Stimulated activated CD8-positive, alpha-beta memory T cell treated with anti-CD3 and anti-CD28 coated beads, Interleukin-7, amount 100 ng/mL, for 1 hour (primary cell): ENCODE measurements around the gene STT3B.
"Not testable (repeated sequence)": the region's sequence is repeated elsewhere in the genome, so short reads cannot be mapped to it uniquely, and the experiment has no call there.

Source experiments
- DNase-seq, 2 donors: peaks; one replicate each; pipeline ENCODE4 v3.0.0-alpha.2; 2020; ENCODE audit warnings: low read depth in 2 of 2

STT3B gene

DNA sequence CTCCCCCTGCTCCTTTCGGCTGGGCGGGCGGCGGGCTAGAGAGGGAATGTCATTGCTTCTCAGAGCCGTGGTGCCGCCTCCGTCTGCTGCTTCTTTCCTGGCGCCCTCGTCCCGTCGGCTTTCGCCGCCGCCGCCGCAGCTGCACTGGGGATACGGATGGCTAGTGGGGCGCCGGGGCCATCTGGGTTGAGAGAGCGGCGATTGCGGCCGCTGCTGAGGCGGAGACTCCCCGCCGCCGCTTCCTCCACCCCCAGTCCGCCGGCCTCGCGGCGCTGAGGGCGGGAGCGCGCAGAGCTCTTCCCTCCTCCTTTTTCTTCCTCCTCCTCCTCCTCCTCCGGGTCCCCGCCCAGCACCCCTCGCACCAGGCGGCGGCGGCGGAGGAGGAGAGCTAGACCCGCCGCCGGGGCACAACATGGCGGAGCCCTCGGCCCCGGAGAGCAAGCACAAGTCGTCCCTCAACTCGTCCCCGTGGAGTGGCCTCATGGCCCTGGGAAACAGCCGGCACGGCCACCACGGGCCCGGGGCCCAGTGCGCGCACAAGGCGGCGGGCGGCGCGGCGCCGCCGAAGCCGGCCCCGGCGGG is at the start of gene STT3B:
Gene STT3B (plus strand): TSS at position 339 of the 582 bp plus-strand sequence. CDS start 74 bp downstream, at position 413.
- peak; percentile 56 for DNase-seq

DNA sequence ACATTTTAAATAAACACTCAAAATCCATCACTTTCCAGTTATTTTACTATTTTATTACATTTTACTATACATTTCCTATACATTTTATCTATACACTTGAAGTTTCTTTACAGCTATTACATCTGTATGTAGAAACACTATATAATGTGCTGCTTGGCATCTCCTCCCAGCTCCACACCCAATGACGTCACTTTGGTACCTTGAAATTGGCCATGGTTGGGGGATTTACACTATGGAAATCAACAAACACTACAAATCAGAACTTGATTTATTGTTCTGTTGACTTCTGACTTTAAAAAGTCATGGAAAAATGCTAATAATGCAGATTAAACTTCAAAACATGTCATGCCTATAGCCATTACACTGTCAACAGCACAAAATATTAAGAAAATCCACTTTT is 48.9 kb upstream of the STT3B start:
- DNase-seq, result no peak

DNA sequence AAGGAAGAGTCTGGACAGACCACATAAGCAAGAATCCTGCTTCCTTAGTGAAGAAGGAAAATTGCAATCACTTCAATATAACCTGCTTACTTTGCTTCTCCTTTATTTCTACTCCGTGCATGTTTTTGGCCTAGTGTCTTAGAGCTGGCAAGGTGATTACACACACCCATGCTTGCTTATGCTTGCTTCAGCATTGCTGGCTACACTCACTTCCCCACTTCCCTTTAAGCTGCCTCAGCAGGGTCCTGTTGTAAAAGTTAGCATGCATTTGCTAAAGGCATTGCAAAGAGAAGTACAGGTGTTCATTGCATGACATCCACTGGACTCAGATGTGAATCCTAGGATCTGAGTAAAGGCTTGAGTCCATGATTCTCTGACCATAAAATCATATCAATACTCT is 47.5 kb upstream of the STT3B start:
- DNase-seq, result no peak

- DNase-seq, result no peak
Observed at GRCh38 chr3:31486865-31487533, 45.7 kb upstream of the STT3B start.

- DNase-seq, result no peak
Observed at GRCh38 chr3:31488475-31489017, 44.2 kb upstream of the STT3B start.

GRCh38 chr3:31490502-31490901 is 42.2 kb upstream of the STT3B start:
- no peak for DNase-seq

GRCh38 chr3:31491660-31492059 is 41.1 kb upstream of the STT3B start:
- no peak for DNase-seq

DNA sequence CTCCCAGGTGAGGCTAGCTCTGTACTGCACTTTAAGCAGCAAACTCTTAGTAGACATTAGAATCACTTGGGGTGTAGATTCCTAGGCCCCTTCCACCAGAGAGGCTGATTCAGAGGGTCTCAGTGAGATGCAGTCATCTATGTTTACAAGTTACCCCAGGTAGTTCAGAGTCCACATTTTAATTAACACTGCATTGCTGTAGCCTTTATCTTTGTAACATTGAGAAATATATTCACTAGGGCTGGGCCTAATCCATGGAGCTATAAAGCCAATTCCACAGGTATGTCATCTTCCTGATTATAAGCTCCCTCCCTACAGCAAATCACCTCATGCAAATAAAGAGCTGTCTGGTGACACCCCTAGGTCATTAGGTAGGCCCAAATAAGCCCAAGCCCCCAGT is 39.6 kb upstream of the STT3B start:
- no peak for DNase-seq

- no peak for DNase-seq
Observed at GRCh38 chr3:31495971-31496665, 36.6 kb upstream of the STT3B start.

DNA sequence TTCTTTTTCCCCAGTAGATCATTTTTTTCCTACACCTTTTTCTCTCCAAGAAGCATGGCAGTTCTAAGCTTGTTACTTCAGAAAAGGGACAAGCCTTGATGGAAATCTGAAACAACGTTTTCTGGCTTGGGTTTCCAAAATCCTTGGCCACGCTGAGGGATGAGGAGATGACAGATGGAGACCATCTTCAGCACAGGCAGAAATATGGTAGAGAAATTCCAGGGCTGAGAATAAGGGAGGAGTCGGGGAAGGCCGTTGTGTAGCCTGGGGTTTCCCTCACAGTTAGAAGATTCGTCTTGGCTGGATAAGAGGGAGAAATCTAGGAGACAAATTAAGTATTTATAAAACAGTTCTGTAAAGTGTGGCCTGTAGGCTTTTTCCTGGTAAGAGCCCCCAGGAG is 33.9 kb upstream of the STT3B start:
- DNase-seq, result no peak

DNA sequence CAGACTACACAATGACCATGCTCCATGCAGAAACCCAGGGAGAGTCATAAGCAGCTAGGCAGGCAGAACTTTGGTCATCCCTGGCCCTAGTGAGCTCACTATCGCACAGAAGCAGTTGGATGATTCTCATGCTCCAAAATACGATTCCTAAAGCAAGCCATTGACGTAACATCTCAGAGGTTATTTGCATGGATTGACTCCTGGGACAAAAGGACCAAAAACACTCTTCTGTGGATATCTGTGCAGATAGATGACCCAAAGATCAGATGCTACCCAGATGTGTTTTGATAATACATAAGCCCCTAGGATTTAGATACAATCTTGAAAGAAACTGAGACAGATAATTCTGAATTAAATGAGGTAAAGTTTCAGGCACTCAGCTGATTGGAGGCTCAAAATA is 33.4 kb upstream of the STT3B start:
- no peak for DNase-seq

- no peak for DNase-seq
Observed at GRCh38 chr3:31502803-31503221, 29.9 kb upstream of the STT3B start.

- DNase-seq, result no peak
Observed at GRCh38 chr3:31503456-31503855, 29.3 kb upstream of the STT3B start.

DNA sequence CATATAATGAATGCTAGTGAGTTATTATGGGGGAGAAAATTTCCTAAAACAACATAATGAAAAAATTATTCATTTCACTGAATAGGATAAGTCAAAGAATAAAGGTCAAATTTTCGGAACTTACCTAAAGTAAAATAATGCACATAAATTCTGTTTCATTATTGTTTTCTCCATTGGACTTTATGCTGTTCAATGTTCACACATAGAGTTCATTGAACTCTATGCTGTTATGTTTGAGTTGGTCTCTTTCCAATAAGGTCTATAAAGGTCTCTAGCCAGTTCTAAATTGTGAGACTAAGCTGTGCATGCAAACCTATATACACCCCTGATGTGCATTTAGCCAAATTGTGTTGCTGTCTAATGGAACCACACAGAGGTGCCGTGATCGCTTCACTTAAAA is 28.5 kb upstream of the STT3B start:
- no peak for DNase-seq

DNA sequence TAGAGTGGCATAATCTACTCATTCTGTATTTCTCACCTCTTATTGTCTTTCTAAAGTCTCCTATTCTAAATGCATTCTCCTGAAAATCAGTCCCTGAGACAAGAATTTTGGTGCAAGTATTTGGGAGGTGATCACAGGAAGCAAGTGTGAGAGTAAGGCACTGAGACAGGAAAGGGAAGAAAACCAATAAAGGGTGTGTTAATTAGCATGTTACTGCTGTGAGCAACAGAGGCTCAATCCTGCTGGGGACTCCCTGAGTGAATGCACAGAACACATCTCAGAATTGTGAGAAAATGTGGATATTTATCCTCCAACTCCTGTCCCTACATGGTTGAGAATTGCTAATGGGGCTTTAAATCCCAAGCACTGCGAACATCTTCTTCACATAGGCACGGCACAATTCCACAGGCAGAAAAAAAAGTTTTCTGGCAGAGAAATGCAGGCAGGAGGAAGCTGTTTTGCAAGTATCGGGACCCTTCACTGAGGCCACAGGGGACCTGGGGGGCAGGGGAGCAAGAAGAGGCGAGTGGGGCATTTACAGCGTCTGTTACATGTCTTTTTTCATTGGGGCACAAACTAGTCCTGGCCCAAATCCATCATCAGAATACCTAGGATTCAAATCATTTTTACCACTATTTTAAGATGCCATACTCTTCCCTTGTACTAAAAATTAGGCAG is 27.2 kb upstream of the STT3B start:
- DNase-seq, result no peak

- DNase-seq, result not testable (repeated sequence)
Observed at GRCh38 chr3:31506515-31506914, 26.2 kb upstream of the STT3B start.

GRCh38 chr3:31508452-31509146 is 24.1 kb upstream of the STT3B start:
- no peak for DNase-seq

GRCh38 chr3:31509147-31509728 is 23.5 kb upstream of the STT3B start:
- no peak for DNase-seq

GRCh38 chr3:31514570-31514969 is 18.2 kb upstream of the STT3B start:
- DNase-seq, result no peak

DNA sequence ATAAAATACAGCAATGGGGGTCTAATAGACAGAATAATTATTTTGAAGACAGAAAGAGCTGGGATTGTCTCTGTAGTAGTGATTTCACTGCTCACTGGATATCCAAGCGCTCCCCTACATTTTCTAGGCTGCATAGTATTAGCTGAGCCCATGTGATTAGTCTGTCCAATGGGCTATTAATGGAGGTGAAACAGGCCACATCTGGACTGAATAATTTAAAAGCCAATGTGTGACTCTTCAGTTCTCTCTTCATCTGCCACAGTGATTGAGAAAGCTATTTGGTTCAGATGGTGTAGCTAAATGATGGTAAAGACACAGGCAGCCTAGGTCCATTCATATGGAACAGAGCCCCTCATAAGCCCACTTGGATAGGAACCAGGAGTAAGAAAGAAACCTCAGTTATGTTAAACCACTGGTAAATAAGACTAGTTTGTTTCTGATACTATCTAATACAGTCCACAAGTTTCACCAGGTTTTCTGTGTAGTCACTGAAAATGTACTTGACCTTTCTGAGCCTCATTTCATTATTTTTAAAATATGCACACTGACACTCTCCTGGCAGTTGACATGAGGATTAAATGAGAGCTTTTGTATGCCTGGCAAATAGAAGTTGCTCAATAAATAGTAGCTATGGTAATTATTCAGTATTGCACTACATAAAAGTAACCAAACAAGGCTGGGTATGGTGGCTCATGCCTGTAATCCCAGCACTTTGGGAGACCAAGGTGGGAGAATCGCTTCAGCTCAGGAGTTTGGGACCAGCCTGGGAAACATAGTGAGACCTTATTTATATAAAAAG is 17.0 kb upstream of the STT3B start:
- DNase-seq, result no peak

GRCh38 chr3:31516757-31517156 is 16.0 kb upstream of the STT3B start:
- no peak for DNase-seq
